Spleen (tissue), 11 donors: ENCODE data around the gene STXBP6. TPM values are rescaled to one million over a fixed set of nuclear protein-coding genes. Genes with fewer than 3 reads are reported as not detected.

ENCODE experiments used
- DNase-seq: peaks from one replicate; pipeline ENCODE4 v3.0.0-alpha.2; 2020
- H3K27ac ChIP-seq, 8 donors: fragments of 200-600 bp; sonication (generic) in 7 of 8; 1 replicate in 4 of 8; 2 replicates in 4 of 8; pipeline versions ENCODE4 v1.5.0 to v1.8.0; 2016 to 2021; ENCODE audit warnings: inconsistent platforms in 4 of 8, mild to moderate bottlenecking in 4 of 8, moderate library complexity in 1 of 8
- H3K27me3 ChIP-seq, 7 donors: fragments of 200-600 bp; sonication (generic) in 6 of 7; replicated peaks in 1 of 7; 1 replicate in 4 of 7; 2 replicates in 3 of 7; pipeline versions ENCODE4 v1.5.0 to v1.8.0; 2016 to 2021; ENCODE audit warnings: inconsistent platforms in 3 of 7, mild to moderate bottlenecking in 1 of 7
- H3K36me3 ChIP-seq, 6 donors: fragments of 200-600 bp; sonication (generic) in 5 of 6; 1 replicate in 4 of 6; 2 replicates in 2 of 6; pipeline versions ENCODE4 v1.5.0 to v1.8.0; 2016 to 2021; ENCODE audit warnings: inconsistent platforms in 2 of 6
- H3K4me1 ChIP-seq, 6 donors: fragments of 200-600 bp; sonication (generic) in 5 of 6; 1 replicate in 3 of 6; 2 replicates in 3 of 6; pipeline versions ENCODE4 v1.5.0 to v1.8.0; 2016 to 2021; ENCODE audit warnings: inconsistent platforms in 3 of 6
- H3K4me3 ChIP-seq, 8 donors: fragments of 200-600 bp; sonication (generic) in 7 of 8; 1 replicate in 4 of 8; 2 replicates in 4 of 8; pipeline versions ENCODE4 v1.5.0 to v1.8.0; 2016 to 2021; ENCODE audit warnings: inconsistent platforms in 4 of 8, mild to moderate bottlenecking in 4 of 8, moderate library complexity in 2 of 8
- H3K9me3 ChIP-seq, 8 donors: fragments of 200-600 bp; sonication (generic) in 7 of 8; 1 replicate in 4 of 8; 2 replicates in 4 of 8; pipeline versions ENCODE4 v1.5.0 to v1.8.0; 2016 to 2021; ENCODE audit warnings: inconsistent platforms in 4 of 8
- POLR2A ChIP-seq, 3 donors: fragments of 450-650 bp; IDR thresholded peaks; one replicate each; pipeline ENCODE4 v1.5.1; 2017; ENCODE audit warnings: antibody characterized with exemption in 3 of 3, mild to moderate bottlenecking in 1 of 3
- POLR2AphosphoS5 ChIP-seq, 3 donors: sonication (generic); formaldehyde crosslinking; IDR thresholded peaks; one replicate each; pipeline ENCODE4 v1.5.1; 2017; ENCODE audit warnings: antibody characterized with exemption in 3 of 3
- WGBS, 5 donors: extraction: QIAGEN DNeasy Blood & Tissue Kit in 3 of 5; methylation state at CpG; one replicate each; pipeline versions ENCODE4 v1.1.5 to v1.1.7; 2013 to 2018; 5-methylcytosine and 5-hydroxymethylcytosine counted together
- intact Hi-C: fragments of 100-400 bp; cut with DNase I; formaldehyde crosslinking; loops from one replicate; pipeline ENCODE4 v1.15.0; 2023; ENCODE audit warnings: low total_unique reads
- polyA plus RNA-seq, 3 donors: library from polyadenylated mRNA; stranded (reverse); fragments of 200-250 nt; gene quantifications; one replicate each; pipeline ENCODE4 v1.2.1, GENCODE V29; 2013
- total RNA-seq, 7 donors: library from RNA; depleted of rRNA in 3 of 7; stranded (reverse); fragments of >200 nt in 3 of 7; fragmentation: NEBNext Ultra II Directional in 4 of 7; extraction: Animal tissue kit (Norgen Biotek cat#: 25700) in 4 of 7; gene quantifications; one replicate each; pipeline versions ENCODE4 v1.1.0 to v1.2.1, GENCODE V29; 2016 to 2021
- TF ChIP-seq, protein P1 (sequence below), 11 experiments: fragments of 200-600 bp in 7 of 11; fragments of 450-650 bp in 4 of 11; sonication (generic) in 4 of 11; IDR thresholded peaks in 8 of 11; conservative IDR thresholded peaks in 3 of 11; 1 replicate in 7 of 11; 2 replicates in 4 of 11; pipeline versions ENCODE4 v1.4.0 to v1.8.0; 2016 to 2021; ENCODE audit warnings: antibody characterized with exemption in 11 of 11, inconsistent platforms in 4 of 11, mild to moderate bottlenecking in 1 of 11
- donor health status: healthy with polysubstance abuse.
- donor health status: DM: no; HTN: no; CAD: no; lungs with moderate emphysema.
- donor health status: DM: no; HTN: no; CAD: no.
- donor health status: Bipolar disorder and iron deficiency.
- donor health status: healthy.
- donor health status: DM: no; HTN: no; CAD: no.
- donor health status: DM: yes; HTN: yes; CAD: no.

STXBP6 gene
- total and polyA plus RNA-seq, 10 donors, result 0.76 to 1.4 (median 0.87) TPM

DNA sequence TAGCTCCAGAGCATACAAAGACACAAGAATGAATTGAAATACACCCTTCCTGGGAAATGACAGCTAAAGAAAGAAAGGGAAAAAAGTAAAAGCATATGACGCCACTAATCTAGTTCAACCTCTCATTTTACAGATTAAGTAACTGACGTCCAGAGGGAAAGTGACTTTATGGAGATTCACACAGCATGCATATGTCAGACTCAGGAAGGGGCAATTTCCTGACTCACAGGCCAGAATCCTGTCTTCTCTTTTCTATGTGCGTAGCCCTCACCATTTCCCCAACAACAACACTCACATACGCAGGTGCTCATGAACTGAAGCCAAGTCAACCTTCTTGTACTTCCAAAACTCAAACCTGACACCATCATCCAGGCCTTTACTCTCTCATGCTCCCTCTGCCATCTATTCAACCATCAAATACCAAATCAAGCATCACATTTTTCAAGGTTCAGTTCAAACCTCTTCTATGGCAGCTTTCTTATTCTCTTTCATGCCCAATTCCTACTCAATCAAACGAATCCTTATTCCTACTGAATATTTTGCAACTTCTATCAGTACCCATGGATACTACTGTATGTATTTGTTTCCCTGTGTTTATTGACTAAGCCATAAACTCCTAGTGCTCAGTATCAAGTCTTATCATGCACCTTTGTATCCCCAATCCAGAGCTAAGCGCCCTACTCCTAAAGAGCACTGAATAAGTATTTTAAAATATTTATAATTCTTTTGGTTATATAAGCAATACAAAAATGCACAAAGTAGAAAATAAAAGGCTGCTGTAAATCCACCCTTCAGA lies 52.8 kb downstream of the STXBP6 start:
- no peak overlapping the region for H3K4me3 ChIP-seq
- TF ChIP-seq POLR2AphosphoS5 (IDR thresholded peaks at IDR 0.05), result no peak
- no peak for TF ChIP-seq POLR2A (IDR thresholded peaks at IDR 0.05)
- TF ChIP-seq, protein P1, sequence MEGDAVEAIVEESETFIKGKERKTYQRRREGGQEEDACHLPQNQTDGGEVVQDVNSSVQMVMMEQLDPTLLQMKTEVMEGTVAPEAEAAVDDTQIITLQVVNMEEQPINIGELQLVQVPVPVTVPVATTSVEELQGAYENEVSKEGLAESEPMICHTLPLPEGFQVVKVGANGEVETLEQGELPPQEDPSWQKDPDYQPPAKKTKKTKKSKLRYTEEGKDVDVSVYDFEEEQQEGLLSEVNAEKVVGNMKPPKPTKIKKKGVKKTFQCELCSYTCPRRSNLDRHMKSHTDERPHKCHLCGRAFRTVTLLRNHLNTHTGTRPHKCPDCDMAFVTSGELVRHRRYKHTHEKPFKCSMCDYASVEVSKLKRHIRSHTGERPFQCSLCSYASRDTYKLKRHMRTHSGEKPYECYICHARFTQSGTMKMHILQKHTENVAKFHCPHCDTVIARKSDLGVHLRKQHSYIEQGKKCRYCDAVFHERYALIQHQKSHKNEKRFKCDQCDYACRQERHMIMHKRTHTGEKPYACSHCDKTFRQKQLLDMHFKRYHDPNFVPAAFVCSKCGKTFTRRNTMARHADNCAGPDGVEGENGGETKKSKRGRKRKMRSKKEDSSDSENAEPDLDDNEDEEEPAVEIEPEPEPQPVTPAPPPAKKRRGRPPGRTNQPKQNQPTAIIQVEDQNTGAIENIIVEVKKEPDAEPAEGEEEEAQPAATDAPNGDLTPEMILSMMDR (IDR thresholded peaks at IDR 0.05 in 8 of 11, conservative IDR thresholded peaks at IDR 0.05 in 3 of 11), result no peak
- no peaks in the 10 kb centered on the region for H3K4me1 ChIP-seq
- H3K36me3 ChIP-seq, result no peaks in the 10 kb centered on the region
- H3K9me3 ChIP-seq, result no peaks in the 10 kb centered on the region
- H3K27ac ChIP-seq, result no peak overlapping the region
- no peaks in the 10 kb centered on the region for H3K27me3 ChIP-seq
- DNase-seq, result no peak
- intact Hi-C loops, result no loop called here
- 64 to 78% (median 70%) methylated on average over 6 of the region's 6 CpGs for WGBS, 5 donors

DNA sequence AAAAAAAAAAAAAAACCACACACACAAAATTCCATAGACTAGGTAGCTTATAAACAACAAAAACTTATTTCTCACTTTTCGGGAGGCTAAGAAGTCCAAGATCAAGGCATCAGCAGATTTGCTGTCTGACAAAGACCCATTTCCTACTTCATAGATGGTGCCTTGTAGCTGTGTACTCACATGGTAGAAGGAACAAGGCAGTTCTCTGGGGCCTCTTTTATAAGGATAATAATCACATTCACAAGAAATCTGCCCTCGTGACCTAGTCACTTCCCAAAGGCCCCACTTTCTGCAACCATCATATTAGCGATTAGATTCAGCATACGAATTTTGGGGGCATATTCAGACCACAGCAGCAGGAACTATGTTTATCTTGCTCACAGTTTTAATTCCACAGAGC lies 54.9 kb downstream of the STXBP6 start:
- TF ChIP-seq POLR2AphosphoS5 (IDR thresholded peaks at IDR 0.05) (no peak), POLR2A (IDR thresholded peaks at IDR 0.05) (no peak)
- TF ChIP-seq, protein P1 (IDR thresholded peaks at IDR 0.05 in 8 of 11, conservative IDR thresholded peaks at IDR 0.05 in 3 of 11), result no peak
- no peak overlapping the region for H3K4me3 ChIP-seq
- no peaks in the 10 kb centered on the region for H3K27me3 ChIP-seq
- H3K9me3 ChIP-seq, result no peaks in the 10 kb centered on the region
- no peaks in the 10 kb centered on the region for H3K36me3 ChIP-seq
- H3K27ac ChIP-seq, result no peak overlapping the region
- DNase-seq, result no peak
- 87 to 95% (median 91%) methylated on average over 4 of the region's 4 CpGs for WGBS, 5 donors
- intact Hi-C loops, result no loop called here
- H3K4me1 ChIP-seq, result no peaks in the 10 kb centered on the region

DNA sequence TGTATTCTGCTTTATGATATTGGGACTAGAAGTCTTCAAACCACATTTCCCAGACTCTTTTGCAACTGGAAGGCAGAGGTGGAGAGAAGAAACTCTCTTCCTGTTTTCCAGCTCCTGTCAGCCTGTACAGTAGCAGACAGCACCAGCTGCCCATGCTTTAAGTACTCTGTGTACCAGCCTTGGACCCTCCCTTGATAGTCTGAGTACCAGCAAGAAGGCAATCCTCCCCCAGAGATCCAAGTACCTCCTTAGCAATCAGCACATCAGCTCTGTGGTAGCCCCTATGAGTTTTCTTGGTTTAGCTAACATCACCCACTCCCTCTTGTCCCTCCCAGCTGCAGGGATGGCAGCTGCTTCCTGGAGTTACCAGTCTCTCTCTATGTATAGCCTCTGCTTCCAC lies 56.3 kb downstream of the STXBP6 start:
- no peaks in the 10 kb centered on the region for H3K36me3 ChIP-seq
- no peaks in the 10 kb centered on the region for H3K4me1 ChIP-seq
- H3K27ac ChIP-seq, result no peak overlapping the region
- no peaks in the 10 kb centered on the region for H3K27me3 ChIP-seq
- TF ChIP-seq POLR2A (IDR thresholded peaks at IDR 0.05) (no peak), POLR2AphosphoS5 (IDR thresholded peaks at IDR 0.05) (no peak)
- TF ChIP-seq, protein P1 (IDR thresholded peaks at IDR 0.05 in 8 of 11, conservative IDR thresholded peaks at IDR 0.05 in 3 of 11), result no peak
- intact Hi-C loops, result no loop called here
- H3K9me3 ChIP-seq, result no peaks in the 10 kb centered on the region
- H3K4me3 ChIP-seq, result no peak overlapping the region
- no peak for DNase-seq

DNA sequence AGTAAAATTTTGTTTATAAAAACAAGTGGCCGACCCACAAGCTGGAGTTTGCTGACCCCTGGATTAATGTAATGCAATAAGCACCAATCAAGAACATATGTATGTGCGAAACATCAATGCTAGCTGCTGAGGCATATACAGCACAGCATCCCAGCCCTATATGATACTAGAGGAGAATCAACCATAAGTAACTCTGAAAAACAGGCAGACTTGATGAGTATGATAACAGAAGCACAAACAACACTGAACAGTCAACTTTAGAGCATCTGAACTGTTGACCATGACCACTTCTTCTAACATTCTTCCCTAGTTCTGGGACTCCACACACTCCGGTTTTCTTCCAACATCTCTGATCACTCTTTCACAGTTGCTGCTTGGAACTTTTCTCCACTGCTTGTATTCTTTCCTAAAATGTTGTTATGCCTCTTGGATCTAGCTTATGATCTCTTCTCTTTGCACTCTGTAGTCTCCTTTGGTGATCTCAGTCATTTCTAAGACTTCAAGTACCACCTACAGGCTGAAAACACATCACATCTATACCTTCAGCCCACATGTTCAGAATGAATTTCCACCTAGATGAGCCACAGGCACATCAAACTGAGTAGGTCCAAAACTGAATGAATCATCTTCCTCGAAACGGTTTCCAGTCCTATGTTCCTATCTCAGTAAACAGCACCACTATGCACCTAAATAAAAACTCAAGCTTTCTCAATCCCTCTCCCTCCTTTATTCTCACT lies 57.2 kb downstream of the STXBP6 start:
- Histone ChIP-seq H3K9me3 (no peaks in the 10 kb centered on the region), H3K27ac (no peak overlapping the region), H3K4me1 (no peaks in the 10 kb centered on the region), H3K4me3 (no peak overlapping the region), H3K27me3 (no peaks in the 10 kb centered on the region), H3K36me3 (no peaks in the 10 kb centered on the region)
- TF ChIP-seq, protein P1 (IDR thresholded peaks at IDR 0.05 in 8 of 11, conservative IDR thresholded peaks at IDR 0.05 in 3 of 11), result no peak
- TF ChIP-seq POLR2A (IDR thresholded peaks at IDR 0.05), result no peak
- no peak for TF ChIP-seq POLR2AphosphoS5 (IDR thresholded peaks at IDR 0.05)
- 82 to 91% (median 86%) methylated on average over 5 of the region's 5 CpGs for WGBS, 5 donors
- intact Hi-C loops, result no loop called here
- no peak for DNase-seq
